K562 (cell line): Measurements from ENCODE around the gene TELO2. TPM values are rescaled to one million over a fixed set of nuclear protein-coding genes. Genes with fewer than 3 reads are reported as not detected.
A peak's percentile ranks its signal among the peaks of the same experiment; 100 is the strongest.

Experiments used
- ATAC-seq: fragments of 200-7000 bp; cut with Tn5 transposase; 3 replicates; pipeline ENCODE4 v1.9.1; 2020; ENCODE audit warnings: moderate library complexity
- BruUV-seq: library from RNA; stranded (reverse); fragments of 400-500 nt; replicated peaks from 2 replicates; lab custom pipeline; 2021; lab: Mats Ljungman, UMichigan
- CTCF ChIA-PET: fragments of 300-600 bp; formaldehyde crosslinking; extraction: SDS; loops from one replicate; lab custom pipeline; 2021; ENCODE audit warnings: low intra/inter-chr PET ratio; lab: Yijun Ruan, JAX
- POLR2A ChIA-PET: fragments of 300-600, 350-650 bp; sonication (Branson Sonifier 250); formaldehyde crosslinking; extraction: SDS; loops from one replicate; lab custom pipeline; 2021; ENCODE audit warnings: antibody characterized with exemption, inconsistent platforms; lab: Yijun Ruan, JAX
- DNase-seq, 4 experiments: peaks; one replicate each; pipeline versions ENCODE4 v3.0.0 to v3.0.0-alpha.2; 2011 to 2018; ENCODE audit warnings: low spot score in 3 of 4, mixed read lengths in 3 of 4; ENCODE audit errors: extremely low read depth in 1 of 4
- FAIRE-seq: peaks from 2 replicates; lab custom pipeline; 2011; peaks lifted over from hg19 to GRCh38; lab: Jason Lieb, UNC
- H2AFZ ChIP-seq: 2 replicates; pipeline ENCODE4 v1.6.0; 2011; ENCODE audit warnings: low read depth, low read length, control low read depth, inconsistent platforms
- H3K27ac ChIP-seq: fragments of 200-600 bp; 3 replicates; pipeline ENCODE4 v1.8.0; 2011; ENCODE audit warnings: low read depth, mild to moderate bottlenecking, control low read depth, inconsistent platforms, low read length, moderate library complexity, mixed read lengths; ENCODE audit errors: extremely low read depth
- H3K27me3 ChIP-seq, 2 experiments: fragments of 300-600 bp in 1 of 2; 2 replicates in 1 of 2; 3 replicates in 1 of 2; pipeline versions ENCODE4 v1.6.0 to v1.8.0; 2011; ENCODE audit warnings: inconsistent platforms in 2 of 2, low read length in 2 of 2, mild to moderate bottlenecking in 1 of 2, mixed read lengths in 1 of 2, moderate library complexity in 1 of 2; ENCODE audit not compliant: control insufficient read depth in 2 of 2, insufficient read depth in 2 of 2
- H3K36me3 ChIP-seq: fragments of 300-600 bp; 3 replicates; pipeline ENCODE4 v1.8.0; 2011; ENCODE audit warnings: mild to moderate bottlenecking, low read length, inconsistent platforms; ENCODE audit not compliant: control insufficient read depth, insufficient read depth
- H3K4me1 ChIP-seq, 2 experiments: fragments of 200-600 bp in 1 of 2; replicated peaks in 1 of 2; 2 replicates in 1 of 2; 3 replicates in 1 of 2; pipeline versions ENCODE4 v1.5.1 to v1.8.0; 2011; ENCODE audit warnings: inconsistent platforms in 2 of 2, low read length in 2 of 2, mild to moderate bottlenecking in 1 of 2, mixed read lengths in 1 of 2, moderate library complexity in 1 of 2; ENCODE audit not compliant: control insufficient read depth in 2 of 2, insufficient read depth in 2 of 2
- H3K4me2 ChIP-seq: 2 replicates; pipeline ENCODE4 v1.6.1; 2011; ENCODE audit warnings: low read length, control low read depth, inconsistent platforms, mixed read lengths; ENCODE audit not compliant: insufficient read depth
- H3K4me3 ChIP-seq: fragments of 200-600 bp; sonication (generic), shearing (Covaris generic); 2 replicates; pipeline ENCODE4 v1.5.1; 2016; ENCODE audit warnings: control low read depth, inconsistent platforms
- H3K79me2 ChIP-seq: fragments of 200-600 bp; 3 replicates; pipeline ENCODE4 v1.8.0; 2011; ENCODE audit warnings: low read length, inconsistent platforms; ENCODE audit not compliant: control insufficient read depth, insufficient read depth
- H3K9ac ChIP-seq, 2 experiments: 2 replicates each; pipeline versions ENCODE4 v1.6.0 to v1.6.1; 2011; ENCODE audit warnings: low read depth in 2 of 2, low read length in 2 of 2, control low read depth in 1 of 2, inconsistent platforms in 1 of 2, mild to moderate bottlenecking in 1 of 2, mixed read lengths in 1 of 2; ENCODE audit not compliant: insufficient read depth in 1 of 2
- H3K9me1 ChIP-seq: one replicate; pipeline ENCODE4 v1.6.0; 2011; ENCODE audit warnings: inconsistent platforms, mild to moderate bottlenecking, low read length, moderate library complexity; ENCODE audit not compliant: control insufficient read depth, insufficient read depth
- H3K9me3 ChIP-seq: replicated peaks from 2 replicates; pipeline ENCODE4 v1.5.1; 2011; ENCODE audit warnings: low read depth, low read length, inconsistent platforms; ENCODE audit not compliant: control insufficient read depth, insufficient read depth
- H4K20me1 ChIP-seq: replicated peaks from 2 replicates; pipeline ENCODE4 v1.6.1; 2011; ENCODE audit warnings: low read length, inconsistent platforms, mixed read lengths; ENCODE audit not compliant: control insufficient read depth, insufficient read depth
- ARHGAP35 ChIP-seq: fragments of 450-650 bp; IDR thresholded peaks from 2 replicates; pipeline ENCODE4 v1.6.1; 2018; ENCODE audit not compliant: partially characterized antibody
- MCM3 ChIP-seq: fragments of 450-650 bp; IDR thresholded peaks from 2 replicates; pipeline ENCODE4 v1.6.1; 2016
- MEIS2 ChIP-seq: fragments of 450-650 bp; IDR thresholded peaks from 2 replicates; pipeline ENCODE4 v1.6.1; 2014; ENCODE audit warnings: mild to moderate bottlenecking; ENCODE audit not compliant: partially characterized antibody
- MTF1 ChIP-seq: fragments of 250-450 bp; sonication (Bioruptor Pico); IDR thresholded peaks from 2 replicates; pipeline ENCODE4 v1.9.0; 2021; ENCODE audit warnings: moderate library complexity, mild to moderate bottlenecking, inconsistent platforms, borderline replicate concordance
- PML ChIP-seq: IDR thresholded peaks from 2 replicates; pipeline ENCODE4 v1.6.1; 2012; ENCODE audit warnings: low read length, inconsistent platforms
- POLR2G ChIP-seq: fragments of 200-400 bp; formaldehyde crosslinking; IDR thresholded peaks from 2 replicates; pipeline ENCODE4 v1.6.1; 2017; ENCODE audit warnings: low read depth, mild to moderate bottlenecking, antibody characterized with exemption, low read length, moderate library complexity
- TAF9B ChIP-seq: fragments of 450-650 bp; IDR thresholded peaks from 2 replicates; pipeline ENCODE4 v1.6.1; 2018; ENCODE audit warnings: mild to moderate bottlenecking; ENCODE audit not compliant: partially characterized antibody
- ZNF232 ChIP-seq: sonication (generic); formaldehyde crosslinking; IDR thresholded peaks from 2 replicates; pipeline ENCODE4 v1.8.0; 2022; ENCODE audit warnings: mild to moderate bottlenecking, missing genetic modification reagents
- ZNF324 ChIP-seq: fragments of 250-450 bp; sonication (Bioruptor Pico); IDR thresholded peaks from 2 replicates; pipeline ENCODE4 v1.4.0; 2020; ENCODE audit warnings: mild to moderate bottlenecking
- ZNF41 ChIP-seq: fragments of 250-450 bp; sonication (Bioruptor Pico); conservative IDR thresholded peaks from 2 replicates; pipeline ENCODE4 v1.4.0; 2020; ENCODE audit warnings: mild to moderate bottlenecking
- ZNF79 ChIP-seq: fragments of 250-450 bp; sonication (Bioruptor Pico); IDR thresholded peaks from 2 replicates; pipeline ENCODE4 v1.4.0; 2020; ENCODE audit warnings: low read depth, mild to moderate bottlenecking, moderate library complexity
- WGBS: fragments of 100-300 bp; shearing (Covaris generic); methylation state at CpG from one replicate; pipeline ENCODE4 v1.1.6; 2016; ENCODE audit warnings: low coverage, mixed read lengths; ENCODE audit not compliant: insufficient coverage; ENCODE audit errors: missing lambda C conversion rate; 5-methylcytosine and 5-hydroxymethylcytosine counted together
- in situ Hi-C: fragments of 300-500 bp; cut with MboI; formaldehyde crosslinking; loops from 4 replicates; pipeline ENCODE4 v1.15.0; 2018; ENCODE audit warnings: inconsistent platforms, mixed read lengths
- intact Hi-C: fragments of 100-400 bp; cut with micrococcal nuclease; formaldehyde crosslinking; loops from 2 replicates; pipeline ENCODE4 v1.14.2; 2022
- polyA plus RNA-seq, 8 experiments: library from polyadenylated mRNA; depleted of rRNA in 4 of 8; stranded (reverse) in 5 of 8; unstranded in 3 of 8; fragments of >200 nt; fragmentation: Nextera tagmentation in 2 of 8; fragmentation: Illumina TruSeq in 1 of 8; extraction: Ambion mirVana in 2 of 8; extraction: Trizol in 1 of 8; gene quantifications; 2 replicates each; pipeline versions ENCODE4 v1.2.1 to v1.2.3, GENCODE V29; 2011 to 2014; ENCODE audit warnings: inconsistent platforms in 1 of 8, missing spikeins in 1 of 8
- total RNA-seq, 7 experiments: library from RNA; depleted of rRNA in 6 of 7; stranded (reverse); fragments of >200 nt in 6 of 7; fragmentation: Illumina TruSeq in 2 of 7; extraction: Trizol in 2 of 7; gene quantifications; 2 replicates each; pipeline versions ENCODE4 v1.2.1 to v1.2.3, GENCODE V29; 2011 to 2021; ENCODE audit warnings: low replicate concordance in 1 of 7
- TF ChIP-seq, protein P1 (sequence below): sonication (generic); formaldehyde crosslinking; IDR thresholded peaks from 2 replicates; pipeline ENCODE4 v1.8.0; 2023; ENCODE audit warnings: missing genetic modification reagents, mild to moderate bottlenecking, borderline replicate concordance

TELO2 gene
- total and polyA plus RNA-seq, 9 of the 15 experiments (the other 6 are each of a cell fraction or from before 2014, with no cell fraction given), result 0.51 to 91.8 (median 14.5) TPM

DNA sequence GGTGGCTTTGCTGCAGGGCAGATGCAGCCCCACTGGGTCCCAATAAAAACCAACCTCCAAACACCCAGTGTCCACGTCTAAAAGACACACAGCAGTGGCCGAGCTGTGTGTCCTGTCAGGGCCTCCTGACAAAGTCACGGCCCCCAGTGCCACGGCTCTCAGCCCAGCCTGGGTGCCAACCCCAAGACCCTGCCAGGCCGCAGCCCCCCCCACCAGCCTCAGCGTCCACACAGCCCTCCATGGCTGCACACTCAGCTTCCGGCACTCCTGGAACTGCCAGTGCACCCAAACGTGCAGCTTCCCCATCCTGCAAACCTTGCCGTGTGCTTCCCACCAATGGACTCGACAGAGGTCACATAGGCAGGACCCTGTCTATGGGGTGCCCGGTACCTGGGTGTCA is 45.2 kb upstream of the TELO2 start:
- no peaks in the 10 kb centered on the region for H3K9me1 ChIP-seq
- in situ Hi-C loops (no loop called here), intact Hi-C loops (no loop called here)
- DNase-seq (no peak), FAIRE-seq (no peak), ATAC-seq (no peak)
- 84% methylated on average over 9 of the region's 11 CpGs for WGBS
- H3K9ac ChIP-seq, result no peak overlapping the region
- BruUV-seq, result no TSS peak
- ChIA-PET CTCF (no interaction called here), POLR2A (no interaction called here)
- H3K27me3 ChIP-seq, result no peaks in the 10 kb centered on the region
- no peak overlapping the region for H3K4me3 ChIP-seq
- TF ChIP-seq ZNF232 (no peak), POLR2G (peak; percentile 57; the same call in 1 of the 2 replicates)
- no peak overlapping the region for H3K4me2 ChIP-seq
- no peaks in the 10 kb centered on the region for H3K79me2 ChIP-seq
- H3K36me3 ChIP-seq, result peaks cover 65% of the 10 kb centered on the region; the same call in 1 of the 3 replicates
- peaks cover 0 to 54% of the 10 kb centered on the region in 2 experiments; a peak in 2 of 5 replicates for H3K4me1 ChIP-seq
- H4K20me1 ChIP-seq, result no peaks in the 10 kb centered on the region
- H2AFZ ChIP-seq, result no peak overlapping the region
- H3K27ac ChIP-seq, result no peak overlapping the region
- H3K9me3 ChIP-seq, result no peaks in the 10 kb centered on the region

DNA sequence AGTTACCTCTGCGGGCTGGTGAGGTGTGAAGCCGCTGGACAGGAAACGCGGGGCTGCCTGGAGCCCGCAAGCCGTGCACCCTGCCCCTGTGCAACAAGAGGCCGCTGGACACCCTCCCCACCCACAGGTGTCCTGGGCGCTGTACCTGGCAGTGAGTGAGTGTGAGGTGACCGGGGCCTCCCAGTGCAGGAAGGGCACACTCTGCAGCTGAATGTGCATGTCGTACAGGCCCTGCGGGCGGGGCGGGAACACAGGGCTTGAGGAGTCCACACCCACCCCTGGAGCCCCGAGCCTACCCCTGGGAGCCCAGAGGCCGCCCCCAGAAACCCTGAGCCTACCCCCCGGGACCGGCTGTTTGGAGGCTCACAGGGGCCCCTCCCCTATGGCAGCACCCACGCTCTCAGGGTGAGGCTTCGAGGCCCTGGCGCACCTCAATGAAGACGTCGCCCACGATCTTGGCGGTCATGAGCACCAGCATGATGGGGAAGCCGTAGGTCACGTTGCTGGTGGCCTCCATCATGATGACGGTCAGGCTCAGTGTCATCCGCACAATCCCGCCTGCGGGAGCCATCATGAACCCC is 44.5 kb upstream of the TELO2 start:
- ChIA-PET CTCF (no interaction called here), POLR2A (no interaction called here)
- no peaks in the 10 kb centered on the region for H4K20me1 ChIP-seq
- H3K36me3 ChIP-seq, result peaks cover 69% of the 10 kb centered on the region; the same call in 2 of the 3 replicates
- no peak overlapping the region for H3K9ac ChIP-seq
- peaks cover 0 to 47% of the 10 kb centered on the region in 2 experiments; a peak in 2 of 5 replicates for H3K4me1 ChIP-seq
- H3K79me2 ChIP-seq, result no peaks in the 10 kb centered on the region
- H3K4me3 ChIP-seq, result no peak overlapping the region
- no peak overlapping the region for H3K4me2 ChIP-seq
- ATAC-seq (no peak), DNase-seq (no peak), FAIRE-seq (no peak)
- H2AFZ ChIP-seq, result no peak overlapping the region
- no TSS peak for BruUV-seq
- 95% methylated on average over 20 of the region's 30 CpGs for WGBS
- H3K27me3 ChIP-seq, result no peaks in the 10 kb centered on the region
- H3K27ac ChIP-seq, result no peak overlapping the region
- in situ Hi-C loops (no loop called here), intact Hi-C loops (no loop called here)
- no peaks in the 10 kb centered on the region for H3K9me3 ChIP-seq
- H3K9me1 ChIP-seq, result no peaks in the 10 kb centered on the region
- TF ChIP-seq, protein P1, sequence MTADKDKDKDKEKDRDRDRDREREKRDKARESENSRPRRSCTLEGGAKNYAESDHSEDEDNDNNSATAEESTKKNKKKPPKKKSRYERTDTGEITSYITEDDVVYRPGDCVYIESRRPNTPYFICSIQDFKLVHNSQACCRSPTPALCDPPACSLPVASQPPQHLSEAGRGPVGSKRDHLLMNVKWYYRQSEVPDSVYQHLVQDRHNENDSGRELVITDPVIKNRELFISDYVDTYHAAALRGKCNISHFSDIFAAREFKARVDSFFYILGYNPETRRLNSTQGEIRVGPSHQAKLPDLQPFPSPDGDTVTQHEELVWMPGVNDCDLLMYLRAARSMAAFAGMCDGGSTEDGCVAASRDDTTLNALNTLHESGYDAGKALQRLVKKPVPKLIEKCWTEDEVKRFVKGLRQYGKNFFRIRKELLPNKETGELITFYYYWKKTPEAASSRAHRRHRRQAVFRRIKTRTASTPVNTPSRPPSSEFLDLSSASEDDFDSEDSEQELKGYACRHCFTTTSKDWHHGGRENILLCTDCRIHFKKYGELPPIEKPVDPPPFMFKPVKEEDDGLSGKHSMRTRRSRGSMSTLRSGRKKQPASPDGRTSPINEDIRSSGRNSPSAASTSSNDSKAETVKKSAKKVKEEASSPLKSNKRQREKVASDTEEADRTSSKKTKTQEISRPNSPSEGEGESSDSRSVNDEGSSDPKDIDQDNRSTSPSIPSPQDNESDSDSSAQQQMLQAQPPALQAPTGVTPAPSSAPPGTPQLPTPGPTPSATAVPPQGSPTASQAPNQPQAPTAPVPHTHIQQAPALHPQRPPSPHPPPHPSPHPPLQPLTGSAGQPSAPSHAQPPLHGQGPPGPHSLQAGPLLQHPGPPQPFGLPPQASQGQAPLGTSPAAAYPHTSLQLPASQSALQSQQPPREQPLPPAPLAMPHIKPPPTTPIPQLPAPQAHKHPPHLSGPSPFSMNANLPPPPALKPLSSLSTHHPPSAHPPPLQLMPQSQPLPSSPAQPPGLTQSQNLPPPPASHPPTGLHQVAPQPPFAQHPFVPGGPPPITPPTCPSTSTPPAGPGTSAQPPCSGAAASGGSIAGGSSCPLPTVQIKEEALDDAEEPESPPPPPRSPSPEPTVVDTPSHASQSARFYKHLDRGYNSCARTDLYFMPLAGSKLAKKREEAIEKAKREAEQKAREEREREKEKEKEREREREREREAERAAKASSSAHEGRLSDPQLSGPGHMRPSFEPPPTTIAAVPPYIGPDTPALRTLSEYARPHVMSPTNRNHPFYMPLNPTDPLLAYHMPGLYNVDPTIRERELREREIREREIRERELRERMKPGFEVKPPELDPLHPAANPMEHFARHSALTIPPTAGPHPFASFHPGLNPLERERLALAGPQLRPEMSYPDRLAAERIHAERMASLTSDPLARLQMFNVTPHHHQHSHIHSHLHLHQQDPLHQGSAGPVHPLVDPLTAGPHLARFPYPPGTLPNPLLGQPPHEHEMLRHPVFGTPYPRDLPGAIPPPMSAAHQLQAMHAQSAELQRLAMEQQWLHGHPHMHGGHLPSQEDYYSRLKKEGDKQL (CRISPR knock-in tag), result no peak
- no peak for TF ChIP-seq ZNF79 (CRISPR knock-in tag)
- no peak for TF ChIP-seq ARHGAP35
- no peak for TF ChIP-seq MCM3
- TF ChIP-seq ZNF41 (CRISPR knock-in tag), result no peak
- no peak for TF ChIP-seq ZNF324 (CRISPR knock-in tag)
- no peak for TF ChIP-seq MTF1 (CRISPR knock-in tag)
- TF ChIP-seq PML, result no peak
- TF ChIP-seq TAF9B, result no peak
- no peak for TF ChIP-seq MEIS2
